Erythroblast (primary cell): ENCODE results near the gene TOX2.

Experiments used
- GATA1 ChIP-seq: IDR thresholded peaks from 2 replicates; pipeline ENCODE4 v1.6.1; 2011; ENCODE audit warnings: low read depth, mild to moderate bottlenecking, control low read depth, low read length, moderate library complexity
- POLR2A ChIP-seq: IDR thresholded peaks from 2 replicates; pipeline ENCODE4 v1.6.1; 2011; ENCODE audit warnings: mild to moderate bottlenecking, low read length

- TF ChIP-seq POLR2A = no peak
- TF ChIP-seq GATA1 = no peak
These were observed 101.1 kb downstream of the TOX2 start for GRCh38 chr20:44015733-44016103.
